H1 (cell line): Measurements from ENCODE around the gene MPPE1.

Source experiments
- FOSL1 ChIP-seq: IDR thresholded peaks from 2 replicates; pipeline ENCODE4 v1.6.1; 2011; ENCODE audit warnings: mild to moderate bottlenecking, low read depth, low read length, moderate library complexity; ENCODE audit not compliant: insufficient read depth
- KDM4A ChIP-seq: IDR thresholded peaks from one replicate; pipeline ENCODE4 v1.7.1; 2012; ENCODE audit warnings: low read depth, mild to moderate bottlenecking, moderate library complexity, low read length, inconsistent platforms; ENCODE audit not compliant: severe bottlenecking
- TCF12 ChIP-seq: IDR thresholded peaks from 2 replicates; pipeline ENCODE4 v1.6.1; 2011; ENCODE audit warnings: low read depth, mild to moderate bottlenecking, low read length
- TF ChIP-seq, protein P1 (sequence below), 3 experiments: IDR thresholded peaks; 1 replicate in 2 of 3; 2 replicates in 1 of 3; pipeline versions ENCODE4 v1.5.1 to v1.6.1; 2011; ENCODE audit warnings: low read length in 3 of 3, mild to moderate bottlenecking in 3 of 3, inconsistent platforms in 2 of 3, low read depth in 1 of 3, moderate library complexity in 1 of 3; ENCODE audit not compliant: insufficient read depth in 1 of 3; ENCODE audit errors: control extremely low read depth in 1 of 3

DNA sequence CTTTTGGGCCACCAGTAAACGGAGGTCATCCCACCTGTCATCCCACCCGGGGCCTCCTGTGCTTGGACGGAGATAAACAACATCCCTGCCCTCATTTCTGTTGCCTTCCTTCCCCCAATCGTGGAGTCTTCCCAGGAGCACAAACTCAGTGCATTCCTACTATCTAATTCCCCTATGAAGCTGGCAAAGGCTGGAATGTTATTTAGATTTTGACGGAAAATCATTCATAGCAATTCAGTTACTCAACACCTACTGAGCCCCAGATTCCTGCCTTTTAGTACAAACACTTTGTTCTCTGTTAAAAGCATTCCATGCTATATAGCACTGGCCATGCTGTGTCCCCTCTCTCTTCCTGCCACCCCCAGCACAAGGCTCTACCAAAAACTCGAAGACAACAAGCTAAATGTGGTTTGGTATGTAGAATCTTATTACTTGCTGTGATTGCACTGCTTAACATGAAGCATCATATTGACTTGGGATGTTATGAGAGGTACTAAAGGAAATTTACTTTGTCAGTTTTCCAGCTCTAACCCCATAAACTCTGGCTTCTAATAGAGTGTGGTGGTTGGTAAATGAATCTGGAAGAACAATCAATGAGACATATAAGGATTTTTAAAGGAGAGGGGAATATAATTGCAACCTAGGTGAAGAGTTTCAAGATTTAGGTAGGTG is 40.9 kb upstream of the MPPE1 start:
- TF ChIP-seq KDM4A (no peak), FOSL1 (no peak), TCF12 (no peak)
- TF ChIP-seq, protein P1, sequence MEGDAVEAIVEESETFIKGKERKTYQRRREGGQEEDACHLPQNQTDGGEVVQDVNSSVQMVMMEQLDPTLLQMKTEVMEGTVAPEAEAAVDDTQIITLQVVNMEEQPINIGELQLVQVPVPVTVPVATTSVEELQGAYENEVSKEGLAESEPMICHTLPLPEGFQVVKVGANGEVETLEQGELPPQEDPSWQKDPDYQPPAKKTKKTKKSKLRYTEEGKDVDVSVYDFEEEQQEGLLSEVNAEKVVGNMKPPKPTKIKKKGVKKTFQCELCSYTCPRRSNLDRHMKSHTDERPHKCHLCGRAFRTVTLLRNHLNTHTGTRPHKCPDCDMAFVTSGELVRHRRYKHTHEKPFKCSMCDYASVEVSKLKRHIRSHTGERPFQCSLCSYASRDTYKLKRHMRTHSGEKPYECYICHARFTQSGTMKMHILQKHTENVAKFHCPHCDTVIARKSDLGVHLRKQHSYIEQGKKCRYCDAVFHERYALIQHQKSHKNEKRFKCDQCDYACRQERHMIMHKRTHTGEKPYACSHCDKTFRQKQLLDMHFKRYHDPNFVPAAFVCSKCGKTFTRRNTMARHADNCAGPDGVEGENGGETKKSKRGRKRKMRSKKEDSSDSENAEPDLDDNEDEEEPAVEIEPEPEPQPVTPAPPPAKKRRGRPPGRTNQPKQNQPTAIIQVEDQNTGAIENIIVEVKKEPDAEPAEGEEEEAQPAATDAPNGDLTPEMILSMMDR (IDR thresholded peaks at IDR 0.05; ENCODE audit: control extremely low read depth in 1 of 3, insufficient read depth in 1 of 3, low read depth in 1 of 3, low read length in 3 of 3): no peak
